PC-9 (cell line): Measurements from ENCODE around the gene STK10. TPM values are rescaled to one million over a fixed set of nuclear protein-coding genes. Genes with fewer than 3 reads are reported as not detected.

Experiments used
- BruUV-seq: library from RNA; stranded (reverse); fragments of 400-500 nt; replicated peaks from 2 replicates; lab custom pipeline; 2021; lab: Mats Ljungman, UMichigan
- CTCF ChIA-PET: fragments of 300-600 bp; sonication (Branson Sonifier 250); formaldehyde crosslinking; loops from one replicate; lab custom pipeline; 2022; ENCODE audit warnings: antibody characterized with exemption; lab: Charles Lee
- POLR2A ChIA-PET: fragments of 300-600 bp; sonication (Branson Sonifier 250); formaldehyde crosslinking; loops from one replicate; lab custom pipeline; 2022; ENCODE audit warnings: antibody characterized with exemption; ENCODE audit not compliant: unreplicated experiment; lab: Charles Lee
- DNase-seq, 2 experiments: peaks; one replicate each; pipeline versions ENCODE4 v3.0.0 to v3.0.0-alpha.2; 2015 to 2022; ENCODE audit warnings: mixed read lengths in 1 of 2
- H2AFZ ChIP-seq: fragments of 200-600 bp; sonication (generic); 2 replicates; pipeline ENCODE4 v1.8.1; 2017; ENCODE audit warnings: antibody characterized with exemption
- H3F3A ChIP-seq: fragments of 200-600 bp; sonication (generic); 2 replicates; pipeline ENCODE4 v1.8.1; 2017; ENCODE audit warnings: antibody characterized with exemption, mild to moderate bottlenecking, low read depth; ENCODE audit not compliant: insufficient read depth
- H3K27ac ChIP-seq: fragments of 200-600 bp; sonication (generic); 2 replicates; pipeline ENCODE4 v1.6.1; 2016; ENCODE audit warnings: mixed run types
- H3K27me3 ChIP-seq: fragments of 200-600 bp; sonication (generic); 2 replicates; pipeline ENCODE4 v1.6.1; 2016; ENCODE audit warnings: low read depth, mixed run types; ENCODE audit not compliant: insufficient read depth
- H3K36me3 ChIP-seq: fragments of 200-600 bp; sonication (generic); 2 replicates; pipeline ENCODE4 v1.6.1; 2016; ENCODE audit warnings: low read depth, mixed run types
- H3K4me1 ChIP-seq: fragments of 200-600 bp; sonication (generic); replicated peaks from 2 replicates; pipeline ENCODE4 v1.6.1; 2016; ENCODE audit warnings: mixed run types; ENCODE audit not compliant: insufficient read depth
- H3K4me2 ChIP-seq: fragments of 200-600 bp; sonication (generic); 2 replicates; pipeline ENCODE4 v1.6.1; 2017; ENCODE audit warnings: mixed run types
- H3K4me3 ChIP-seq: fragments of 200-600 bp; sonication (generic); 2 replicates; pipeline ENCODE4 v1.6.1; 2016; ENCODE audit warnings: mixed run types
- H3K79me2 ChIP-seq: fragments of 200-600 bp; sonication (generic); 2 replicates; pipeline ENCODE4 v1.6.1; 2017; ENCODE audit warnings: low read depth, mixed run types
- H3K9me2 ChIP-seq: fragments of 200-600 bp; sonication (generic); 2 replicates; pipeline ENCODE4 v1.8.1; 2017; ENCODE audit warnings: mild to moderate bottlenecking; ENCODE audit not compliant: insufficient read depth
- H3K9me3 ChIP-seq: fragments of 200-600 bp; sonication (generic); 2 replicates; pipeline ENCODE4 v1.8.1; 2016; ENCODE audit warnings: low read depth; ENCODE audit not compliant: insufficient read depth
- H4K20me1 ChIP-seq: fragments of 200-600 bp; sonication (generic); 2 replicates; pipeline ENCODE4 v1.8.1; 2017; ENCODE audit not compliant: insufficient read depth
- EZH2 ChIP-seq: fragments of 200-600 bp; sonication (generic); IDR thresholded peaks from 2 replicates; pipeline ENCODE4 v1.8.0; 2017; ENCODE audit warnings: antibody characterized with exemption, low read depth
- intact Hi-C: fragments of 100-400 bp; cut with micrococcal nuclease; formaldehyde crosslinking; loops from one replicate; pipeline ENCODE4 v1.10.0; 2022; ENCODE audit not compliant: unreplicated experiment
- total RNA-seq: library from RNA; stranded (reverse); gene quantifications from 2 replicates; pipeline ENCODE4 v1.2.3, GENCODE V29; 2021
- TF ChIP-seq, protein P1 (sequence below): fragments of 200-600 bp; sonication (generic); conservative IDR thresholded peaks from 2 replicates; pipeline ENCODE4 v1.6.1; 2017; ENCODE audit warnings: mixed run types, antibody characterized with exemption, mild to moderate bottlenecking, moderate library complexity

The STK10 gene
- total RNA-seq, 1 experiment from 2014 or later = 31.5 TPM

DNA sequence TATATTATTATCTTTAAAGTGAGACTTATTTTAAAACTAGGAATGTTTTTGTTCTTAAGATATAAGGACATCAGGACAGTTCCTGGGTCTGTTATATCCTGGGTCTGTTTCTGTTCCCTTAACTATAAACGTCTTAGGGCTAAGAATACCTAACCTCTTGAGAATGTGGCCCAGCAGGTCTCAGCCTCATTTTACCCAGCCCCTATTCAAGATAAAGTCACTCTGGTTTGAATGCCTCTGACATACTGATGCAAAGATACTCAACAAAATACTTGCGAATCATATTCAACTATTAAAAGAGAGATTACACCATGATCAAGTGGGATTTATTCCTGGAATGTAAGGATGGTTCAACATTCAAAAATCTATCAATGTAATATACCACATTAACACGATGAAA is 51.0 kb downstream of the STK10 start:
- H3K27me3 ChIP-seq = no peaks in the 10 kb centered on the region
- H3K79me2 ChIP-seq = 0 out of 2 replicates have a peak, but pooled peaks cover 3% of the 10 kb centered on the region
- H3K27ac ChIP-seq = no peak overlapping the region
- ChIA-PET POLR2A (no interaction called here), CTCF (interaction anchor here (0.6 kb wide), 1 partner anchor 752 kb away, joined by 4 read pairs; no protein-coding TSS in a partner anchor)
- H2AFZ ChIP-seq = no peak overlapping the region
- H3K9me3 ChIP-seq = no peaks in the 10 kb centered on the region
- H3F3A ChIP-seq = no peaks in the 10 kb centered on the region; the same call in 1 of the 2 replicates
- no peaks in the 10 kb centered on the region for H3K4me1 ChIP-seq
- BruUV-seq = no TSS peak
- intact Hi-C loops = no loop called here
- TF ChIP-seq EZH2 = no peak
- TF ChIP-seq, protein P1, sequence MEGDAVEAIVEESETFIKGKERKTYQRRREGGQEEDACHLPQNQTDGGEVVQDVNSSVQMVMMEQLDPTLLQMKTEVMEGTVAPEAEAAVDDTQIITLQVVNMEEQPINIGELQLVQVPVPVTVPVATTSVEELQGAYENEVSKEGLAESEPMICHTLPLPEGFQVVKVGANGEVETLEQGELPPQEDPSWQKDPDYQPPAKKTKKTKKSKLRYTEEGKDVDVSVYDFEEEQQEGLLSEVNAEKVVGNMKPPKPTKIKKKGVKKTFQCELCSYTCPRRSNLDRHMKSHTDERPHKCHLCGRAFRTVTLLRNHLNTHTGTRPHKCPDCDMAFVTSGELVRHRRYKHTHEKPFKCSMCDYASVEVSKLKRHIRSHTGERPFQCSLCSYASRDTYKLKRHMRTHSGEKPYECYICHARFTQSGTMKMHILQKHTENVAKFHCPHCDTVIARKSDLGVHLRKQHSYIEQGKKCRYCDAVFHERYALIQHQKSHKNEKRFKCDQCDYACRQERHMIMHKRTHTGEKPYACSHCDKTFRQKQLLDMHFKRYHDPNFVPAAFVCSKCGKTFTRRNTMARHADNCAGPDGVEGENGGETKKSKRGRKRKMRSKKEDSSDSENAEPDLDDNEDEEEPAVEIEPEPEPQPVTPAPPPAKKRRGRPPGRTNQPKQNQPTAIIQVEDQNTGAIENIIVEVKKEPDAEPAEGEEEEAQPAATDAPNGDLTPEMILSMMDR = no peak
- no peaks in the 10 kb centered on the region for H3K9me2 ChIP-seq
- H3K4me3 ChIP-seq = no peak overlapping the region
- H3K36me3 ChIP-seq = no peaks in the 10 kb centered on the region
- H4K20me1 ChIP-seq = no peaks in the 10 kb centered on the region
- no peak for DNase-seq
- H3K4me2 ChIP-seq = no peak overlapping the region

DNA sequence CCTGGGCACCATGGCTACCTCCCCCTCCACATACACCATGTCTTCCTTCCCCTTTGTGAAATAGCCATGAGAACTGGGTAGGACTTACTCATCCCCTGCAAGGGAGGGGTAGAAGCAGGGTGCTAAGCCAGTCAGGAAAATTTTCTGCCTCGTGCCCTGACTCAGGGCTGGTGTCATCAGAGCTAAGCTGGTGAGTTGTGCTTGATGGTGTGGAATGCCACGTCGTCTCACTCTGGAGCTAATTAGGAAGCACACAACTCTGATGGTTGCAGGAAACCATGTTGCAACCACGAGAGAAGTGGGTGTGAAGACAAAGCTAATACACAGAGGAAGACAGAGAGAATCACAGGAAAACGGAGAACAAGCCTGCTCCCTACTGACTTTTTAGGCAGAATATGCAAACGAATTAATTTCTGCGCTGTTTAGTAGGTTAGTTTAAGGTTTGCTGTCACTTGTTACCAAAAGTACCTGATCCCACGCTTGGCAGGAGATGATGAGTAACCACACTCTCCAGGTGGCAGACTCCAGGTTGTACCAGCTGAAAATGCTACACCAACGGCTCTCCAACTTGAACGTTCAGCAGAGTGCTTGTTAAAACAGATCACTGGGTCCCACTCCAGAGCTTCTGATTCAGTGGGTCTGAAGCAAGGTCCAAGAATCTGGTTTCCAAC is 54.5 kb downstream of the STK10 start:
- no peaks in the 10 kb centered on the region for H3K9me2 ChIP-seq
- H3K4me1 ChIP-seq = no peaks in the 10 kb centered on the region
- no peaks in the 10 kb centered on the region for H3K79me2 ChIP-seq
- no TSS peak for BruUV-seq
- ChIA-PET POLR2A (no interaction called here), CTCF (no interaction called here)
- H3F3A ChIP-seq = no peaks in the 10 kb centered on the region
- no peak overlapping the region for H3K4me3 ChIP-seq
- no peaks in the 10 kb centered on the region for H3K36me3 ChIP-seq
- intact Hi-C loops = no loop called here
- no peak for TF ChIP-seq EZH2
- TF ChIP-seq, protein P1 = no peak
- H3K27me3 ChIP-seq = no peaks in the 10 kb centered on the region
- no peaks in the 10 kb centered on the region for H3K9me3 ChIP-seq
- H3K4me2 ChIP-seq = no peak overlapping the region
- H3K27ac ChIP-seq = no peak overlapping the region
- peak in 1 of 2 experiments; percentile 45 for DNase-seq
- H4K20me1 ChIP-seq = no peaks in the 10 kb centered on the region
- H2AFZ ChIP-seq = no peak overlapping the region

DNA sequence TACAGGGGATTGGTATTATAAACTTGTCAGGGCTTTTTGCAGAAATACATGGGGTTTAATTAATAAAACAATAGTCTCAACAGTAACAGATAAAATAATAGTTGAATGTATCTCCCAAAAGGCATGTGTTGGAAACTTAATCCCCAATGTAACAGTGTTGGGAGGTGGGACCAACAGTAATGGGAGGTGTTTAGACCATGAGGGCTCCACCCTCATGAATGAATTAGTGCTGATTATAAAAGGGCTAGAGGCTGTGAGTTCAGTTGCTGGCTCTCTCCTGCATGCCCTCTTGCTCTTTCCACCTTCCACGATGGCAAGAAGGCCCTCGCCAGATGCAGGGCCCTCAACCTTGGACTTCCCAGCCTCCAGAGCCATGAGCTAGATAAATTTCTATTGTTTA is 56.3 kb downstream of the STK10 start:
- intact Hi-C loops = no loop called here
- H3K9me3 ChIP-seq = no peaks in the 10 kb centered on the region
- POLR2A ChIA-PET = interaction anchor here (0.6 kb wide), 1 partner anchor 178 kb away, joined by 11 read pairs; no protein-coding TSS in a partner anchor
- TF ChIP-seq EZH2 = no peak
- TF ChIP-seq, protein P1 = no peak
- no peak overlapping the region for H2AFZ ChIP-seq
- CTCF ChIA-PET = no interaction called here
- no peaks in the 10 kb centered on the region for H3K79me2 ChIP-seq
- H3K36me3 ChIP-seq = no peaks in the 10 kb centered on the region
- no peak for DNase-seq
- H3K27ac ChIP-seq = no peak overlapping the region
- no peaks in the 10 kb centered on the region for H3F3A ChIP-seq
- no peaks in the 10 kb centered on the region for H3K9me2 ChIP-seq
- no peaks in the 10 kb centered on the region for H3K27me3 ChIP-seq
- no peak overlapping the region for H3K4me3 ChIP-seq
- no peaks in the 10 kb centered on the region for H3K4me1 ChIP-seq
- BruUV-seq = no TSS peak
- no peak overlapping the region for H3K4me2 ChIP-seq
- H4K20me1 ChIP-seq = no peaks in the 10 kb centered on the region
